Mesendoderm (in vitro differentiated cells): Measurements from ENCODE around the gene UBE2R2.

Source experiments
- DNase-seq: peaks from one replicate; pipeline ENCODE4 v3.0.0; 2013
- H2AK5ac ChIP-seq: 2 replicates; pipeline ENCODE4 v1.6.1; 2013; ENCODE audit warnings: low read length, inconsistent platforms
- H2BK120ac ChIP-seq: 2 replicates; pipeline ENCODE4 v1.6.1; 2013; ENCODE audit warnings: low read depth, mild to moderate bottlenecking, low read length, moderate library complexity, mixed read lengths
- H2BK15ac ChIP-seq: replicated peaks from 2 replicates; pipeline ENCODE4 v1.6.1; 2013; ENCODE audit warnings: low read depth, mild to moderate bottlenecking, moderate library complexity
- H2BK5ac ChIP-seq: 2 replicates; pipeline ENCODE4 v1.6.1; 2013; ENCODE audit warnings: low read length, inconsistent platforms
- H3K18ac ChIP-seq: 2 replicates; pipeline ENCODE4 v1.6.1; 2013; ENCODE audit warnings: mild to moderate bottlenecking, low read length, mixed read lengths
- H3K23ac ChIP-seq: one replicate; pipeline ENCODE4 v1.6.1; 2013; ENCODE audit warnings: low read length
- H3K27ac ChIP-seq: 2 replicates; pipeline ENCODE4 v1.5.1; 2013; ENCODE audit warnings: low read depth, mild to moderate bottlenecking, inconsistent platforms, low read length, moderate library complexity
- H3K27me3 ChIP-seq: 2 replicates; pipeline ENCODE4 v1.6.1; 2013; ENCODE audit warnings: low read length, control low read depth, mild to moderate bottlenecking, inconsistent platforms; ENCODE audit not compliant: insufficient read depth, poor library complexity
- H3K36me3 ChIP-seq: 2 replicates; pipeline ENCODE4 v1.6.1; 2013; ENCODE audit warnings: low read length, inconsistent platforms; ENCODE audit not compliant: control insufficient read depth, insufficient read depth
- H3K4ac ChIP-seq: one replicate; pipeline ENCODE4 v1.6.1; 2013; ENCODE audit warnings: low read depth, mild to moderate bottlenecking, low read length, moderate library complexity
- H3K4me1 ChIP-seq: 2 replicates; pipeline ENCODE4 v1.6.1; 2013; ENCODE audit warnings: low read depth, low read length, inconsistent platforms; ENCODE audit not compliant: control insufficient read depth
- H3K4me2 ChIP-seq: 2 replicates; pipeline ENCODE4 v1.6.1; 2013; ENCODE audit warnings: low read length
- H3K4me3 ChIP-seq: 2 replicates; pipeline ENCODE4 v1.5.1; 2013; ENCODE audit warnings: mild to moderate bottlenecking, low read length
- H3K56ac ChIP-seq: one replicate; pipeline ENCODE4 v1.6.1; 2013; ENCODE audit warnings: low read length
- H3K79me1 ChIP-seq: 2 replicates; pipeline ENCODE4 v1.6.1; 2013; ENCODE audit warnings: low read length, inconsistent platforms
- H3K79me2 ChIP-seq: 2 replicates; pipeline ENCODE4 v1.6.1; 2013; ENCODE audit warnings: mild to moderate bottlenecking, low read length; ENCODE audit not compliant: control insufficient read depth, insufficient read depth
- H3K9ac ChIP-seq: 2 replicates; pipeline ENCODE4 v1.6.1; 2013; ENCODE audit warnings: low read length, inconsistent platforms
- H4K5ac ChIP-seq: one replicate; pipeline ENCODE4 v1.6.1; 2013; ENCODE audit warnings: low read length
- H4K8ac ChIP-seq: one replicate; pipeline ENCODE4 v1.6.1; 2013; ENCODE audit warnings: low read depth, mild to moderate bottlenecking, control low read depth, low read length, moderate library complexity
- WGBS: extraction: QIAGEN DNeasy Blood & Tissue Kit; methylation state at CpG from one replicate; pipeline ENCODE4 v1.1.7; 2013; ENCODE audit warnings: low lambda C conversion rate, missing lambda C conversion rate; ENCODE audit not compliant: insufficient coverage; ENCODE audit errors: extremely low coverage; 5-methylcytosine and 5-hydroxymethylcytosine counted together

Gene UBE2R2

DNA sequence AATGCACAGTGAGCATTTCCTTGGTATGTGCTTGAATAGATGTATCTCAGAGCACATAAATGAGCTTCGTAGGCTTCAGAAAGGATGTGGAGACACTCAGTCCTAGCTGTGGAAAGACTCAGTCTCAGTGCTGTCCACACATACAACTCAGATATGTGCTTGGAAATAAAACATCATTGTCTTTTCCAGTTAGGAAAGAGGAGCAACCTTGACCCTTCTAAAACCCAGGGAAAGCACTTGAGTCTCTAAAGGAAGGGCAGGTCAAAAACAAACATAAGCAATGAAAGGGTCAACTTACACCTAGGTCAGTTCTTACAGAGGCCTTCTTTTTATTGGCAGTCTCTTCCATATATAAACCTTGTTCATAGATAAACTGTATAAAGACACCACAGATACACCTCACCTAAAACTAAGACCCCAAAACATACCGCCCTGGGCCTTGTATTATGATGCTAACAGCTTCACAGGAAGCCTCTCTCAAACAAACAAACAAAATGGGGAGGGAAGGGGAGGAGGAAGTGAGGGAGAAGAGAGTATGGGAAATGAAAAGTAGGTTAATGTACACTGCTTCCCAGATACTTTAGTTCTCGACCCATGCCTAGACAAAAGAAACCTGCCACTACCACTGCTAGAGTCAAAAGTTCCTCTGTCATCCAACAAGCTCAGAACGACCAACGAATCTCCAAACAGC lies 117.4 kb downstream of the UBE2R2 start:
- no peak overlapping the region for H3K56ac ChIP-seq
- no peak overlapping the region for H3K4ac ChIP-seq
- no peak overlapping the region for H3K9ac ChIP-seq
- no peaks in the 10 kb centered on the region for H3K4me1 ChIP-seq
- H3K79me2 ChIP-seq, result no peaks in the 10 kb centered on the region
- H2BK5ac ChIP-seq, result no peak overlapping the region
- DNase-seq, result no peak
- no peak overlapping the region for H3K4me3 ChIP-seq
- no peak overlapping the region for H4K5ac ChIP-seq
- H3K27ac ChIP-seq, result no peak overlapping the region
- H3K79me1 ChIP-seq, result peaks cover 1% of the 10 kb centered on the region
- WGBS, result no CpG with 5 or more reads among the region's 5 CpGs
- H3K4me2 ChIP-seq, result no peak overlapping the region
- H2BK120ac ChIP-seq, result no peak overlapping the region
- no peak overlapping the region for H2BK15ac ChIP-seq
- H3K23ac ChIP-seq, result no peak overlapping the region
- H4K8ac ChIP-seq, result no peak overlapping the region
- peaks cover 14% of the 10 kb centered on the region for H3K36me3 ChIP-seq
- no peaks in the 10 kb centered on the region for H3K27me3 ChIP-seq
- no peak overlapping the region for H2AK5ac ChIP-seq
- no peak overlapping the region for H3K18ac ChIP-seq

DNA sequence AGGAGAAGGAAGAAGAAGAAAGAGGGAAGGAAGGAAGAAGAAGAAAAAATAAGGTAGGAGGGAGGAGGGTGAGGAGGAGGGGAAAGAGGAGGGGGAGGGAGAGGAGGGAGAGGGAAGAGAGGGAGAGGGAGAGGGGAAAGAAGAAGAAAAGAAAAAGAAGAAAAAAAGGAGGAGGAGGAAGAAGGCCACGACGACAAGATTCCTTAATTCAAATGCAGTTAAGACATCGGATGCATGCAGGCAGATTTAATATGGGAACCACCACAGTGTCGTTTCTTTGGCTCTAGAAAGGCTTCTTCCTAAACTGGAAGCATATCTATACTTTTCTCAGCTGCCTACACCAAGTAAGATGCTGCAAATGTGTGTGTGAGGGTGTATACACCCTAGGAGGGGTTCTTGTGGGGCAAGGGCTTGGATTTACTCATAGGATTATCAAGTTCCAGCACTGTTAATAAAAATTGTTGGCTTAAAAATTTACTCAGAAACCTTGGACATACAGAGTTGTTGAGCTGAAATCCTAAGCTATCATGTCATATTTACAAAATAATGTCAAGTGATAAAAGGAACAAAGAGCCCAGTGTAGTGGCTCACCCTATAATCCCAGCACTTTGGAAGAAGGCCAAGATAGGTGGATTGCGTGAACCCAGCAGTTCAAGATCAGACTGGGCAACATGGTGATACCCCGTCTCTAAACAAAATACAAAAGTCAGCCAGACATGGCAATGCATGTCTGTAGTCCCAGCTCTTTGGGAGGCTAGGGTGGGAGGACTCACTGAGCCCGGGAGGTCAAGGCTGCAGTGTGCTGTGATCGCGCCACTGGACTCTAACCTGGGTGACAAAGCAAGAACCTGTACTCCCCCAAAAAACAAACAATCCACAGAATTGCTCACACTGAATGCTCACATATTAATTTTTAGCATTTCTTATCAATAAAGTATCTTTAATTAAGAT lies 123.2 kb downstream of the UBE2R2 start:
- Histone ChIP-seq H3K18ac (no peak overlapping the region), H2BK15ac (no peak overlapping the region), H2BK120ac (no peak overlapping the region), H4K5ac (no peak overlapping the region), H3K56ac (no peak overlapping the region), H3K4me2 (no peak overlapping the region), H2BK5ac (no peak overlapping the region), H2AK5ac (no peak overlapping the region), H3K79me1 (no peaks in the 10 kb centered on the region), H3K4me3 (no peak overlapping the region), H3K79me2 (no peaks in the 10 kb centered on the region), H3K23ac (no peak overlapping the region), H3K27ac (no peak overlapping the region), H3K4me1 (no peaks in the 10 kb centered on the region), H3K36me3 (peaks cover 10% of the 10 kb centered on the region), H4K8ac (no peak overlapping the region), H3K4ac (no peak overlapping the region), H3K27me3 (no peaks in the 10 kb centered on the region), H3K9ac (no peak overlapping the region)
- no peak for DNase-seq
- no CpG with 5 or more reads among the region's 9 CpGs for WGBS

DNA sequence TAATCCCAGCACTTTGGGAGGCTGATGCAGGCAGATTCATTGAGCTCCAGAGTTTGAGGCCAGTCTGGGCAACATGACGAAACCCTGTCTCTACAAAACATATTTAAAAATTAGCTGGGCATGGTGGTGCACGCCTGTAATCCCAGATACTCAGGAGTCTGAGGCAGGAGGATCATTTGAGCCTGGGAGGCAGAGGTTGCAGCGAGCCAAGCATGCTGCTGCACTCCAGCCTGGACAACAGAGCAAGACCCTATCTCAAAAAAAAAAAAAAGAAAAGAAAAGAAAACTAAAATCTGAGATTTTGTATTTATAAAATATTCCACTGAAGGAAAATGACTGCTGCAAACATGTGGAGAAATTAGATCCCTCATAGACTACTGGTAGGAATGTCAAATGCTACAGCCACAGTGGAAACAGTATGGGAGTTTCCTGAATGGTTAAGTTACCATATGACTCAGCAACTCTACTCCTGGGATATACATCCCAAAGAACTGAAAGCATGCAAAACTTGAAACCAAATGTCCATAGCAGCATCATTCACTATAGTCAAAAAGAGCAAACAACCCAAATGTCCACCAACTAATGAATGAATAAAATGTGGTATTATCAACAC lies 125.6 kb downstream of the UBE2R2 start:
- Histone ChIP-seq H3K9ac (no peak overlapping the region), H4K5ac (no peak overlapping the region), H3K79me2 (no peaks in the 10 kb centered on the region), H3K4me1 (no peaks in the 10 kb centered on the region), H3K36me3 (peaks cover 15% of the 10 kb centered on the region), H3K4ac (no peak overlapping the region), H3K4me2 (no peak overlapping the region), H2BK5ac (no peak overlapping the region), H2BK120ac (no peak overlapping the region), H3K56ac (no peak overlapping the region), H3K4me3 (no peak overlapping the region), H3K79me1 (peaks cover 3% of the 10 kb centered on the region), H3K18ac (no peak overlapping the region), H3K27ac (no peak overlapping the region), H4K8ac (no peak overlapping the region), H3K27me3 (no peaks in the 10 kb centered on the region), H2AK5ac (no peak overlapping the region), H2BK15ac (no peak overlapping the region), H3K23ac (no peak overlapping the region)
- WGBS, result no CpG with 5 or more reads among the region's 3 CpGs
- DNase-seq, result peak; percentile 54

DNA sequence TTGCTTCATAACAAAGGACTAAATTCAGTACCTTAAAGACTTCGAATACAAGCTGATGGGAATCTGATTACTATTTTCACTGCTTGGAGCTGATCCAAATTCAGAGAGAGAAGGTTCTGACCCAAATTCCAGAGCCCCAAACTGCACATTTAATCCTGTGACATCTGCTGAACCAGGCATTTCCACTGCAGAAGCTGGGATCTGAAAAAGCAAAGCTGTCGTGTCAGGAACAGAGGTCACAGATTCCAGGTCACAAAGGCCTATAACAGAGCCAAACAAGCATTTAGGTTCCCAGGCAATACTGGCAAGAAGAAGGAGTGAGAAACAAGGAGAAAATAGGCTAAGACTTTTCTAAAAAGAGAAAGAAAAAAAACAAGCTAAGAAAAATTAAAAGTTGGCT lies 126.4 kb downstream of the UBE2R2 start:
- no peak overlapping the region for H3K4me2 ChIP-seq
- peaks cover 18% of the 10 kb centered on the region for H3K36me3 ChIP-seq
- H3K4ac ChIP-seq, result no peak overlapping the region
- no peak overlapping the region for H2BK120ac ChIP-seq
- no CpG with 5 or more reads among the region's 2 CpGs for WGBS
- H3K79me1 ChIP-seq, result peaks cover 3% of the 10 kb centered on the region
- H4K8ac ChIP-seq, result no peak overlapping the region
- H3K9ac ChIP-seq, result no peak overlapping the region
- no peak overlapping the region for H3K27ac ChIP-seq
- H3K79me2 ChIP-seq, result no peaks in the 10 kb centered on the region
- no peak for DNase-seq
- no peak overlapping the region for H3K56ac ChIP-seq
- no peak overlapping the region for H4K5ac ChIP-seq
- no peaks in the 10 kb centered on the region for H3K4me1 ChIP-seq
- no peak overlapping the region for H2AK5ac ChIP-seq
- no peak overlapping the region for H2BK5ac ChIP-seq
- peak overlapping the region; percentile 39 for H3K18ac ChIP-seq
- H2BK15ac ChIP-seq, result no peak overlapping the region
- no peak overlapping the region for H3K23ac ChIP-seq
- H3K4me3 ChIP-seq, result no peak overlapping the region
- no peaks in the 10 kb centered on the region for H3K27me3 ChIP-seq

DNA sequence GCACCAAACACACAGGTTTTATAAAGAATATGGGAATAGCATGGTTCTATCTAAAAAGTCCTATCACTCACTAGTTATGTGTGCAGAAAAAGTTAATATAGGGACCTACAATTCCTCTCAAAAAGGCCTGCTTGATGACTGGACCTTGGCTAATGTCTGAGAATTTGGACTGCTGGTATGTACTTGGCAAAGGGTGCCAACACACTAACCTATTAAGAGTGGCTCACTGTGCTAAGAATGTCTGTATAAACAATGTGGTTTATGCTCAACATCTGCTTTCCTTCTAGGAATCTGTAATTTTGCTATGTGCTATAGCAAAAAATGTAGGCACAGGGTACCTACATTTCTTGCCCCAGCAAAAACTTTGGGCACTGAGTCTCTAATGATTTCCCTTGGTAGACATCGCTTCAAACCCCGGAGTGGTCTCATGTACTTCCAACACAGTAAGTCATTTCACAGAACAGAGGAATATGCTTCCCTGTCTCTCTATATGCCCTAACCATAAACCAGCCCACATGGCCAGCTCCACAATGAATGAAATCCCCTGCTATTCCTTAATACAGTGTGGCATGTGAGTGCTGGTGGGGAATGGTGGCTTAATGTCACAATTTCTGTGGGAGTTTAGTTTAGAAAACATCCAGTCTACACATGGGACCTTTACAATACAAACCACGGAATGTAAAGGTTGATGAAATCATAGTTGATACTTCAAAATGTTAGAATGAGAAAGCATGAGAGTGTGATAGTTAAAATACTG lies 130.0 kb downstream of the UBE2R2 start:
- no CpG with 5 or more reads among the region's 3 CpGs for WGBS
- no peaks in the 10 kb centered on the region for H3K79me2 ChIP-seq
- no peak overlapping the region for H3K9ac ChIP-seq
- H3K56ac ChIP-seq, result no peak overlapping the region
- no peak overlapping the region for H3K18ac ChIP-seq
- peaks cover 3% of the 10 kb centered on the region for H3K79me1 ChIP-seq
- no peaks in the 10 kb centered on the region for H3K27me3 ChIP-seq
- H3K4me2 ChIP-seq, result no peak overlapping the region
- H2AK5ac ChIP-seq, result no peak overlapping the region
- H2BK15ac ChIP-seq, result no peak overlapping the region
- H4K8ac ChIP-seq, result no peak overlapping the region
- H2BK5ac ChIP-seq, result no peak overlapping the region
- DNase-seq, result no peak
- no peaks in the 10 kb centered on the region for H3K4me1 ChIP-seq
- H3K4ac ChIP-seq, result no peak overlapping the region
- H3K4me3 ChIP-seq, result no peak overlapping the region
- no peak overlapping the region for H3K23ac ChIP-seq
- peaks cover 17% of the 10 kb centered on the region for H3K36me3 ChIP-seq
- H3K27ac ChIP-seq, result no peak overlapping the region
- no peak overlapping the region for H2BK120ac ChIP-seq
- H4K5ac ChIP-seq, result no peak overlapping the region
